GM18526 (cell line): Measurements from ENCODE around the gene RNF133.

Source experiments
- POLR2A ChIP-seq: IDR thresholded peaks from 3 replicates; pipeline ENCODE4 v1.6.1; 2011; ENCODE audit not compliant: insufficient read length; ENCODE audit errors: extremely low read depth

RNF133 gene, protein sequence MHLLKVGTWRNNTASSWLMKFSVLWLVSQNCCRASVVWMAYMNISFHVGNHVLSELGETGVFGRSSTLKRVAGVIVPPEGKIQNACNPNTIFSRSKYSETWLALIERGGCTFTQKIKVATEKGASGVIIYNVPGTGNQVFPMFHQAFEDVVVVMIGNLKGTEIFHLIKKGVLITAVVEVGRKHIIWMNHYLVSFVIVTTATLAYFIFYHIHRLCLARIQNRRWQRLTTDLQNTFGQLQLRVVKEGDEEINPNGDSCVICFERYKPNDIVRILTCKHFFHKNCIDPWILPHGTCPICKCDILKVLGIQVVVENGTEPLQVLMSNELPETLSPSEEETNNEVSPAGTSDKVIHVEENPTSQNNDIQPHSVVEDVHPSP

GRCh38 chr7:122699017-122699416 is at the start of gene RNF133:
TSS of gene RNF133 (minus strand) at chr7:122699117. CDS start at chr7:122698918, 199 bp downstream.
- TF ChIP-seq POLR2A: no peak

DNA sequence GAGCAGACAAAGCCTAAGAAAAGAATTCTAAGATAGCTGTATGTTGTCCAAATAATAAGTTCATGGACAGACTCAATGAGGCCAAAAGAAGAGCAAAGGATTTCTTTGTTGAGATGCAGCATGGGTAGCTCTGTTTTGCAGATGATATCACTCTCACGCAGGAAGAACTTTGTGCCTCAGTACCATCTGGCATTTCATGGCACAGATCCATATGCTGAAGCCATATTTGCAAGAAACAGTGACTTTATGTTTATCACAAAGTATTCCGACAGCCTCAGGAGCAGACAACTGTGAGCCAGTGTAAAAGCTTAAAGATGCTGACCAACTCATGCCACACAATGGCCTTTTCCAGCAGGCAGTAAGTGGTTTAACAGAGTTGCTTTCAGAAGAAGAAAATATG is 49.3 kb upstream of the RNF133 start:
- no peak for TF ChIP-seq POLR2A

DNA sequence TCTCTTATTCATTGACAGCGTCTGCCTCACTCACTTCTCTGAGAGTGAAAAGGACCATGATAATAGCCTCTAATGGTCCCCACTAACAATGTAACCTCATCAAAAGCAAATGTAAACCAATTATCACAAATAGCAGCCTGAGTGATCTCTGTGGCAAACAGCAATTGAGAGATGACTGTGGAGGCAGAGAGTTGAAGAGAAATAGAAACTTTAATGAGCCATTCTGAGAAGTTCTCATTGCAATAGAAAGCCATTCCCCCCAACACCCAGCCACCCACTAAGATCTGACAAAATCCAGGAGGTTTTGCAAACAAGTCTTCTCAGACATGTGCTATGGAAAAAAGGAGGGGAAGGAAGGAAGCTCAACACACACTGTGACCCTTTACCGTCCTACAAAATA is 48.0 kb upstream of the RNF133 start:
- TF ChIP-seq POLR2A: no peak

- no peak for TF ChIP-seq POLR2A
Measured at GRCh38 chr7:122743211-122743610, 44.3 kb upstream of the RNF133 start.

DNA sequence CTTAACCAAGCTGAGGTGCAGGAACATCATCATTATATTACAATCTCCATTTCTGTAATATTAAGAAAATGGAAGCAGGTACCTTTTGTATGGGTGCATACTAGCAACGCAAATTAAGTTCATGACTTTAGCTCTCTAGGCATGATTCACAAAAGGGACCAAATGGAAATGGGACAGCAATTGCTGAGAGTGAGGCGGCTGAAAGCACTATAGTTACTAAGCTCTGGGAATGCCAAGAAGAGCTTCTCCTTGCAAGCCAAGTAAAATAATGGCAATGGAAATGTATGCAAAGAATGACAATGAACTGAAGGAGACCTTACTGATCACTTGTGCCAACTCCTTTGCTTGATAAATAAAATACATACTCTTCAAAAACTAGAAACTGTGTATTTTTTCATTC is 40.0 kb upstream of the RNF133 start:
- TF ChIP-seq POLR2A: no peak

DNA sequence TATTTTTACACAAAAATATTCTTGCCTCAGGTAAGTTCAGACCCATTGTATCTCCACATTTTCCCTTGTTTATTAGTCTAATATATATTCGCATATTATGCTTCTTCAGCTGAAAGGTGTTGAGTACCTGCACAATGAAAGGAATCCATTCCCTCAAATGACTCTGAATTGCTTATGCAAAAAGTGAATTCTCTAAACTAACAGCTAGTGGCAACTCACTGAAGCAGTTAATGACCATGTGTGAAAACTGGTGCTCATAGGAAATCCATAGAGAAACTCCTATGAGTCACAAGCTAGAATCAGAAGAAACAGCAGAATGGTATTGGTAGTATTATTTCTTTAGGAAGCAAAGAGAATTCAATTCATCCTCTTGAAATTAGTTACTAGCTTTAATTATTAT is 37.3 kb upstream of the RNF133 start:
- no peak for TF ChIP-seq POLR2A

GRCh38 chr7:122727759-122728158 is 28.8 kb upstream of the RNF133 start:
- no peak for TF ChIP-seq POLR2A

DNA sequence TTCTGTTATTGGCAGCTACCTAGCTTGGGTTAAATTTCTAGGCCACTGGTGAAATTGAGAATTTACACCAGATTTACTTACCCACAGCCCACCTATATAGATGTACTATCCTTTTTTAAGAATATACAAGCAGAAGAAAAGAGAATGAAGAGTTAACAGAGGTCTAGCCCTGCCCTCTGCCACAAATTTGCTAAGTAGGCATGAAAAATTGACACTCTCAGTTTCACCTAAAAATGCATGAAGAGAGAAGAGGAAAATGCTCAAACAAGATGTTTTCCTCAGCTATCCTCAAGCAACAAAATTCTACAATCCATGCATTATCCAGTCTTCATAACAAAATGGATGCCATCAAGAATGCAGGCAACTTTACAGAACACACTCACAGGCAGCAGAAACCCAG is 28.4 kb upstream of the RNF133 start:
- no peak for TF ChIP-seq POLR2A

DNA sequence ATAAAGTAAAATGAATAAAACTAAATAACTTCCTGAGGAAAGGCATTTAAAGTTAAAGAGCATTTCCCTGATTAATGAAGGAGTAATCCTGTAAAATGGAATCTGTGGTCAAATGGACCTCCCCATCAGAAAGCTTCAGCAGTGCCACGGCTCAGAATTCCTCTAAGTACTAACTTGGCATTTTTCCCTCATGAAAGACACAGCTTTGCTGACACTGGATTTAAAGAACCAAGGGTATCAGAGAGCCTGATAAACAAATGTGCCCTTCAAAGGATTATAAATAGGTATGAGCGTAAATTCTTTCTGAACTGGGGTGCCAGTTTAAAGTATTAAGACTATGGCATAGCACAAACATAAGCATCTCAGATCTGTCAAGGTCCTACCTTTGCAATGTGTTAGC is 28.0 kb upstream of the RNF133 start:
- no peak for TF ChIP-seq POLR2A

- TF ChIP-seq POLR2A: no peak
Measured at GRCh38 chr7:122724366-122724765, 25.4 kb upstream of the RNF133 start.

- no peak for TF ChIP-seq POLR2A
Measured at GRCh38 chr7:122719010-122719578, 20.2 kb upstream of the RNF133 start.

DNA sequence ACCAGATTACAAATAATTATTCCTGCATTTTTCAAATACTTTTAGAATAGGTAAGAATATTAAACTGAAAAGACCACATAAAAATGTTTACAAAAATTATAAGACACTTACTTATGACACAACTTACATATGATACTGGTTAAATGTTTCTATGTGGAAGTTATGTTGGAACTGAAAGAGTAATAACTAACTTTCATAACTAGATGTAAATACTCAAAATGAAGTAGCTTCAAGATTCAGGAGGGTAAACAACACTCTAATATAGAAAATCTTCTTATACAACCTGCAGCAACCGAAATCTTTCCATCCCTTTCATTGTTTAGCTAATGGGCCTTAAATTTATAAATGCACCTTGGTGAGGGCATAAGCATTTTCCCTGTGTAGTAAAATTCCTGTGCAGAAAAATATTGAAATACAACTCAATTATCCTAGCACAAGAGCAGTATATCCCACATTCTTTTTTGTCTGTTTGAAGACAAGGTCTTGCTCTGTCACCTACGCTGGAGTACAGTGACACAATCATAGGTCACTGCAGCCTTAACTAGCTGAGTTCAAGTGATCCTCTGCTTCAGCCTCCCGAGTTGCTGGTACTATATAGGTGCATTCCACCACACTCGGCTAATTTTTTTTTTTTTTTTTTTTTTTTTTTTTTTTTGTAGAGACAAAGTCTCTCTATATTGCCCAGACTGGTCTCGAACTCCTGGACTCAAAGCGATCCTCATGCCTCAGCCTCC is 18.6 kb upstream of the RNF133 start:
- TF ChIP-seq POLR2A: no peak

DNA sequence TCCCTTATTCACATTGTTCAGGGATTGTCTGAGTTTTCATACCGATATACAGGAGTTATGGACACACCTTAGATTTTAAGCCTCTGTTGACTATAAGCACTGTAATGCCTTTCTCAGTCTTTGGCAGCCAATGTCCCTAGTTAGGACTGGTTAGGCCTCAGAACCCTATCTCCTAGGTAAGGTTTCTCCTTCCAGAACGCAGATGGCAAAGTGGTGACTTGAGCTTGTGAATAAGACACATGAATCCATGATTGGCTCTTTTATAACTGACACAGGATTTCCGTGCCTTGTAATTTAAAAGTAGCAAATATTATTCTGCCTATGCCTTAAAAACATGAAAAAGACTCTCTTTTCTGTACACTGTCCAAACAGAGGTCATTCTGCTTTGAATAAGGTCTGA is 16.3 kb upstream of the RNF133 start:
- TF ChIP-seq POLR2A: no peak

GRCh38 chr7:122710916-122711315 is 12.0 kb upstream of the RNF133 start:
- no peak for TF ChIP-seq POLR2A

- TF ChIP-seq POLR2A: no peak
Measured at GRCh38 chr7:122709930-122710646, 11.2 kb upstream of the RNF133 start.

GRCh38 chr7:122706836-122707235 is 7.9 kb upstream of the RNF133 start:
- no peak for TF ChIP-seq POLR2A

DNA sequence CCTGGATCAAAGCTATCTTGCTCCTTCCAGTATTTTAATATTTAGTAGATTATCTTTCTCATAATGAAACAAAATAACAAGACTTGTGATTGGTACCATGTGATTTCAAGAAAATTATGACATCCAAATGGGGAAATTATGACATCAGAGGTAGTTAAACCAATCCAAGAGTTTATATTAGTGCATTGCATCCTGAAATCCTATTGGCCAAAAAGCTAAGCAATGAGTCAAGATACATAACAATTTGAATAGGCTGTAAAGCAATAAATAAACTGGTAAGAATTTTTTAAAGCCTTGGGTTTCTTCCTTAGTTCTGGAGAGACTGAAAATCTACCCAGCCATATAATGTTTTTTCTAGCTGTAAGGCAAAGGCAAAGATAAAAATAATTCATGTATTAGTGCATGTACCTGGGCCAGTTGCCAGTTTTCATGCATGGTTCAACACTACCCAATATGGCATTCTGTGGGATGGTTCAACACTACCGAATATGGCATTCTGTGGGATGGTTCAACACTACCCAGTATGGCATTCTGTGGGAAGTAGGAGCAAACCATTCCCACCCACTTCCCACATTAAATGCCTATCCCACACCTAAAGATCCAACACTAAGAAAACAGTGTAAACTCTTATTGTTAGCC is 4.1 kb upstream of the RNF133 start, which contains the start of gene RNF148:
Gene RNF148, minus strand, starts transcription at position 51 of the 639 bp plus-strand sequence. CDS start 172 bp downstream, outside the sequence.
- no peak for TF ChIP-seq POLR2A
